ENCODE data around the gene ERBB2.

DNA sequence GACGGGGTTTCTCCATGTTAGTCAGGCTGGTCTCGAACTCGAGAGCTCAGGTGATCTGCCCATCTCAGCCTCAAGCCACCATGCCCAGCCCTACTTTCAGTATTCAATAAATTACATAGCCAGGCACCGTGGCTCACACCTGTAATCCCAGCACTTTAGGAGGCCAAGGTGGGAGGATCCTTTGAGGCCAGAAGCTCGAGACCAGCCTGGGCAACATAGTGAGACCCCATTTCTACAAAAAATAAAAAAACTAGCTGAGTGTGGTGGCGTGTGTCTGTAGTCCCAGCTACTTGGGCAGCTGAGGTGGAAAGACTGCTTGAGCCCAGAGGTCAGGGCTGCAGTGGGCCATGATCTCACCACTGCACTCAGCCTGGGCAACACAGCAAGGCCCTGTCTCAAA is 22.2 kb downstream of the ERBB2 start:
- TF ChIP-seq CTCF (IDR thresholded peaks at IDR 0.05): no peak
- TF ChIP-seq POLR2A (IDR thresholded peaks at IDR 0.05): no peak
- TF ChIP-seq POLR2AphosphoS5 (IDR thresholded peaks at IDR 0.05): no peak
